Activated CD4-positive, alpha-beta memory T cell treated with anti-CD3 and anti-CD28 coated beads, Interleukin-2, amount 10 ng/mL, durations not matched to agents 7 days and 5 days (primary cell): ENCODE results near the gene ZNF618. TPM values are rescaled to one million over a fixed set of nuclear protein-coding genes. Genes with fewer than 3 reads are reported as not detected.

Source experiments
- CTCF ChIA-PET: fragments of 350-600 bp; sonication (Branson Sonifier 250); formaldehyde crosslinking; loops from one replicate; lab custom pipeline; 2021; ENCODE audit warnings: antibody characterized with exemption, inconsistent platforms; lab: Charles Lee
- POLR2A ChIA-PET: fragments of 350-600 bp; sonication (Branson Sonifier 250); formaldehyde crosslinking; loops from one replicate; lab custom pipeline; 2021; ENCODE audit warnings: antibody characterized with exemption; lab: Charles Lee
- DNase-seq: peaks from one replicate; pipeline ENCODE4 v3.0.0-alpha.2; 2020
- H3K27ac Mint-ChIP-seq: one replicate; pipeline ENCODE4 v1.8.0; 2021; ENCODE audit warnings: mild to moderate bottlenecking, mixed read lengths
- H3K27me3 Mint-ChIP-seq: one replicate; pipeline ENCODE4 v1.8.0; 2021; ENCODE audit warnings: mixed read lengths
- H3K36me3 Mint-ChIP-seq: one replicate; pipeline ENCODE4 v1.8.0; 2021; ENCODE audit warnings: low read depth, mixed read lengths
- H3K4me1 Mint-ChIP-seq: one replicate; pipeline ENCODE4 v1.8.0; 2021; ENCODE audit warnings: mixed read lengths
- H3K4me3 Mint-ChIP-seq: one replicate; pipeline ENCODE4 v1.8.0; 2021; ENCODE audit warnings: mild to moderate bottlenecking, mixed read lengths
- H3K9me3 Mint-ChIP-seq: one replicate; pipeline ENCODE4 v1.8.0; 2021; ENCODE audit warnings: mixed read lengths
- total RNA-seq, 2 experiments: library from RNA; stranded (reverse); gene quantifications; one replicate each; pipeline ENCODE4 v1.2.3, GENCODE V29; 2021

ZNF618 gene
- total RNA-seq, 2 experiments from 2014 or later = 0.15 to 0.25 TPM

DNA sequence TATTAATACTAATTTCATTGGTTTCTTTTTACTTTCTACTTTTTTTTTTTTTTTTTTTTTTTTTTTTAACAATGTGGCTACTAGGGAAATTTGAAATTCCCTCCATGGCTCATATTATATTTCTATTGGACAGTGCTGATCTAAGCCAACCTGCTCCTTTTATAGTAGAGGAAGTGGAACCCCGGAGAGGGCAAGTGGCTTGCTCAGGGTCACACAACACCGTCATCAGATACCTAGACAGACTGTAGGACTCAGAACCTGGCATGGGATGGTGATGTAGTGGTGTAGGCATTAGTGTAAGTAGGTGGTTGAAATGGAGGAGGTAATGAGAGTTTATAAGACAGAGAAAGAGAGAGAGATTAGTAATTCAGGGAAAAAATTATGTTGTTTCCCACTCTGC is 10.8 kb downstream of the ZNF618 start:
- DNase-seq = no peak
- Mint-ChIP-seq H3K27ac (no peak overlapping the region), H3K9me3 (no peaks in the 10 kb centered on the region), H3K4me3 (no peak overlapping the region), H3K36me3 (no peaks in the 10 kb centered on the region), H3K4me1 (peaks cover 15% of the 10 kb centered on the region), H3K27me3 (peaks cover 4% of the 10 kb centered on the region)
- POLR2A ChIA-PET = no interaction called here
- CTCF ChIA-PET = no interaction called here

DNA sequence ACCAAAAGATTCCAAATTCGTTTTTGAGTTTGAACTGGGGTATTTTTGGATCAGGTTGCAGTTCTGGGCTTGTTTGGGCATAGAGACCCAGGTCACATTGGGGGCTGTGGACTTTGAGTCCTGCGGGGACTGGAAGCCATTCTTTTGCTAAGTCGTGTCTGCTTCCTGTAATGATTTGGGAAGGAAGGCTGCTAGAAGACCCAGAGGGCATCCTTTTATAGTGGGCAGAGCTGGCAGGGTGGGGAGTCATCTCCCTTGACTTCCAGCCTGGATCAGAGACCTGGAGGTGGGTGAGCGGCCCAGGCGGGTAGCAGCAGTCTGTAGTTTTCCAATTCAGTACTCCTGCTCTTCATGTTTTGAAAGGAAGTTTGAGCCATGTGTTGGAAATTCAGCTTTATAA is 11.3 kb downstream of the ZNF618 start:
- no peak overlapping the region for H3K4me3 Mint-ChIP-seq
- no peak overlapping the region for H3K27ac Mint-ChIP-seq
- H3K36me3 Mint-ChIP-seq = no peaks in the 10 kb centered on the region
- DNase-seq = no peak
- H3K27me3 Mint-ChIP-seq = peaks cover 4% of the 10 kb centered on the region
- peaks cover 15% of the 10 kb centered on the region for H3K4me1 Mint-ChIP-seq
- ChIA-PET POLR2A (no interaction called here), CTCF (no interaction called here)
- no peaks in the 10 kb centered on the region for H3K9me3 Mint-ChIP-seq

GRCh38 chr9:113888336-113888735 is 12.2 kb downstream of the ZNF618 start:
- Mint-ChIP-seq H3K36me3 (no peaks in the 10 kb centered on the region), H3K4me3 (no peak overlapping the region), H3K9me3 (no peaks in the 10 kb centered on the region), H3K27ac (no peak overlapping the region), H3K4me1 (peaks cover 15% of the 10 kb centered on the region), H3K27me3 (peaks cover 7% of the 10 kb centered on the region)
- no peak for DNase-seq
- POLR2A ChIA-PET = no interaction called here
- CTCF ChIA-PET = no interaction called here

GRCh38 chr9:113888976-113889375 is 12.9 kb downstream of the ZNF618 start:
- Mint-ChIP-seq H3K4me1 (peaks cover 15% of the 10 kb centered on the region), H3K27ac (no peak overlapping the region), H3K4me3 (no peak overlapping the region), H3K9me3 (no peaks in the 10 kb centered on the region), H3K36me3 (no peaks in the 10 kb centered on the region), H3K27me3 (peaks cover 7% of the 10 kb centered on the region)
- CTCF ChIA-PET = no interaction called here
- DNase-seq = no peak
- POLR2A ChIA-PET = no interaction called here

DNA sequence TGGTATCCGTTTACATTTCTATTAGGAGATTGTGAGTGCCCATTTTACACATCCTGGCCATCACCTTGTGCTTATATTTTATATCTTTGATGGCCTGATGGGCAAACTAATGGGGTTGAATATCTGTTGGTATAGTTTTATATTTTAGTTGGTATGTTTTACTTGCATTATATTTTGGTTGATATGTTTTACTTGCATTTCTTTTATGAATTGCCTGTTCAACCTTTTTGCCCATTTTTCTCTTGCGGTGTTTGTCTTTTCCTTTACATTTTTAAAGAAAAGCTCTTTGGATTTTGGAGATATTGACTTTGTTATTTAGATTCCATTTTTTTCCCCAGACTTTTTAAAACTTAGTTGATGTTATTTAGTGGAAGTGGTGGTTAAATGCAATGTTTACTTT is 14.6 kb downstream of the ZNF618 start:
- H3K4me1 Mint-ChIP-seq = peaks cover 12% of the 10 kb centered on the region
- no peak for DNase-seq
- ChIA-PET POLR2A (no interaction called here), CTCF (no interaction called here)
- no peaks in the 10 kb centered on the region for H3K36me3 Mint-ChIP-seq
- no peak overlapping the region for H3K4me3 Mint-ChIP-seq
- peaks cover 9% of the 10 kb centered on the region for H3K27me3 Mint-ChIP-seq
- H3K27ac Mint-ChIP-seq = no peak overlapping the region
- no peaks in the 10 kb centered on the region for H3K9me3 Mint-ChIP-seq

DNA sequence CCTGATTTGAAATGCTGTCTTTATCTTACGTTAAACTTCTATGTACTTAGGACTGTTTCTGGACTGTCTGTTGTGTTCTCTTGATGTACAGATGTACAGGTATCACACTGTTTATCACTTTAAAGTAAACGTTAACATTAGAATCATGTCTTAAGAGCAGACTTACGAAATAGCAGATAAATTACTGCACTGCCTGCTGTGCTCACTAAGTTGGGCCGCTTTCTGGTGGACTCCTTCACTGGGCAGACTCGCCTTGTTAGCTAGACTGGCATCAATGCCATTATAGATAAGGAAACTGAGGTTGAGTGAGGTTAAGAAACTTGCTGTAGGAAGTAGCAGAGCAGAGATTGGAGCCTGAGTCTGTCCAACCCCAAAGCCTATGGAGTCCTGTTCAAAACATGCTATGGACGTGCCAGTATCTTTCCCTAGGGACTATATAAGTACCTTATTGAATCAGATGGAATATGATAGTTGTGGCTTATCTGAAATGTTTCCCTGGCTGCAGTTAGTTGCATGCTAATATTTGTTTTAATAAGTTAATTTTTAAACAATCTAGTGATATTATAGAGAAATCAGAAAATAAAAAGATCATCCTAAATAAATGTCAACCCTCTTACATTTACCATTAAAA is 16.9 kb downstream of the ZNF618 start:
- H3K4me1 Mint-ChIP-seq = no peaks in the 10 kb centered on the region
- no peak overlapping the region for H3K27ac Mint-ChIP-seq
- H3K36me3 Mint-ChIP-seq = no peaks in the 10 kb centered on the region
- ChIA-PET CTCF (no interaction called here), POLR2A (no interaction called here)
- H3K9me3 Mint-ChIP-seq = no peaks in the 10 kb centered on the region
- H3K27me3 Mint-ChIP-seq = peaks cover 9% of the 10 kb centered on the region
- H3K4me3 Mint-ChIP-seq = no peak overlapping the region
- no peak for DNase-seq

GRCh38 chr9:113894166-113894565 is 18.1 kb downstream of the ZNF618 start:
- Mint-ChIP-seq H3K9me3 (no peaks in the 10 kb centered on the region), H3K4me3 (no peak overlapping the region), H3K27me3 (peaks cover 9% of the 10 kb centered on the region), H3K4me1 (no peaks in the 10 kb centered on the region), H3K36me3 (no peaks in the 10 kb centered on the region), H3K27ac (no peak overlapping the region)
- DNase-seq = no peak
- CTCF ChIA-PET = no interaction called here
- POLR2A ChIA-PET = no interaction called here

DNA sequence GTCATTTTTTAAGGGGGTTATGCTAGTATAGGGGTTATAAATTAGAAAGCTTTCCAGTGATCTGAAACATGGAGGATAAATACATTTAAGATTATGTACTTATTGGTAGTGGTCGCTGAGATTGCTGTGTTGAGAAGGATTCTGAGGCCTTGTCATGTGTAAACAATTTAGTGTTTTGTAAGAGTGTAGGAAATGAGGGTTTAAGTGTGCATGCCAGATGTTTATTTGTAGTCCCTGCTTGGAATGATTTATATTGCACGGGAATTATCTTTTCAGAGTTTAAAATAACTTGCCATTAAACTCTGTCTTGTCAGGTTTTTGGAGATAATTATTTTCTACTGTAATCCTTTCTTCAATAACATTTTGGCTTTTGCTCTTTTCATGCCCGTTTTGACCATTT is 19.4 kb downstream of the ZNF618 start:
- DNase-seq = no peak
- ChIA-PET CTCF (no interaction called here), POLR2A (no interaction called here)
- H3K4me3 Mint-ChIP-seq = no peak overlapping the region
- H3K36me3 Mint-ChIP-seq = no peaks in the 10 kb centered on the region
- no peak overlapping the region for H3K27ac Mint-ChIP-seq
- peaks cover 9% of the 10 kb centered on the region for H3K27me3 Mint-ChIP-seq
- H3K9me3 Mint-ChIP-seq = no peaks in the 10 kb centered on the region
- no peaks in the 10 kb centered on the region for H3K4me1 Mint-ChIP-seq

GRCh38 chr9:113896713-113897112 is 20.6 kb downstream of the ZNF618 start:
- POLR2A ChIA-PET = no interaction called here
- CTCF ChIA-PET = no interaction called here
- Mint-ChIP-seq H3K27me3 (peaks cover 8% of the 10 kb centered on the region), H3K9me3 (no peaks in the 10 kb centered on the region), H3K4me1 (no peaks in the 10 kb centered on the region), H3K4me3 (no peak overlapping the region), H3K36me3 (no peaks in the 10 kb centered on the region), H3K27ac (no peak overlapping the region)
- DNase-seq = no peak

DNA sequence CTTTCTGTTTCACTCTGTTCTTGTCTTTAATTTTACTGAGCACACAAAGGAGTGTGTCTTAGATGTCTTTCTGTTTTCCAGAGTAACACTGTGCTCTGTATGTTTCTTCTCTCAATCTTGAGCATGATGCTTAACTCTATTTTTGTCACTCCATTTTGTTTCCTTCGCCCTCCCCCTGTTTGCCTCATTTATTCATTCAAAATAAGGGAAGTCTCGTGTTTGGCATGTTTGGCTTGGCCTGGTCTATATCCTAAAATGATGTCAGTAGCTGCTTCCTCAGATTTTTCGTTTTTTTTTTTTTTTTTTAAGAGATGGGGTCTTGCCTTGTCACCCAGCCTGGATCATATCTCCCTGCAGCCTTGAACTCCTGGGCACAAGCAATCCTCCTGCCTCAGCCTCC is 22.0 kb downstream of the ZNF618 start:
- Mint-ChIP-seq H3K9me3 (no peaks in the 10 kb centered on the region), H3K4me3 (no peak overlapping the region), H3K36me3 (no peaks in the 10 kb centered on the region), H3K4me1 (no peaks in the 10 kb centered on the region), H3K27ac (no peak overlapping the region), H3K27me3 (peaks cover 5% of the 10 kb centered on the region)
- ChIA-PET CTCF (interaction anchor here (0.7 kb wide), 1 partner anchor 21 kb away, joined by 5 read pairs; no protein-coding TSS in a partner anchor), POLR2A (no interaction called here)
- DNase-seq = no peak

GRCh38 chr9:113898596-113898995 is 22.5 kb downstream of the ZNF618 start:
- Mint-ChIP-seq H3K4me3 (no peak overlapping the region), H3K9me3 (no peaks in the 10 kb centered on the region), H3K27ac (no peak overlapping the region), H3K36me3 (no peaks in the 10 kb centered on the region), H3K4me1 (no peaks in the 10 kb centered on the region), H3K27me3 (peaks cover 5% of the 10 kb centered on the region)
- ChIA-PET CTCF (interaction anchor here (0.7 kb wide), 1 partner anchor 21 kb away, joined by 5 read pairs; no protein-coding TSS in a partner anchor), POLR2A (no interaction called here)
- DNase-seq = no peak

DNA sequence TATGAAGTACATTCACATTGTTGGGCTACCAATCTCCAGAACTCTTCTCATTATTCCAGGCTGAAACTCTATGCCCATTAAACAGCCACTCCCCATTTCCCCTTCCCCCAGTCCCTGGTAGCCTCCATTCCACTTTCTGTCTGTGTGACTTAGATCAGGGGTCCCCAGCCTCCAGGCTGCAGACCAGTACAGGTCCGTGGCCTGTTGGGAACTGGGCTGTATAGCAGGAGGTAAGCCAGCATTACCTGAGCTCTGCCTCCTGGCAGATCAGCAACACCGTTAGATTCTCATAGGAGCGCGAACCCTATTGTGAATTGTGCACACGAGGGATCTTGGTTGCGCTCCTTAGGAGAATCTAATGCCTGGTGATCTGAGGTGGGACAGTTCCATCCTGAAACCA is 23.1 kb downstream of the ZNF618 start:
- Mint-ChIP-seq H3K36me3 (no peaks in the 10 kb centered on the region), H3K27ac (no peak overlapping the region), H3K9me3 (no peaks in the 10 kb centered on the region), H3K4me1 (no peaks in the 10 kb centered on the region), H3K4me3 (no peak overlapping the region), H3K27me3 (peaks cover 5% of the 10 kb centered on the region)
- DNase-seq = no peak
- POLR2A ChIA-PET = no interaction called here
- CTCF ChIA-PET = no interaction called here

- DNase-seq = no peak
- Mint-ChIP-seq H3K27ac (no peak overlapping the region), H3K9me3 (no peaks in the 10 kb centered on the region), H3K27me3 (peaks cover 6% of the 10 kb centered on the region), H3K36me3 (no peaks in the 10 kb centered on the region), H3K4me1 (no peaks in the 10 kb centered on the region), H3K4me3 (no peak overlapping the region)
- ChIA-PET CTCF (no interaction called here), POLR2A (no interaction called here)
Observed at GRCh38 chr9:113901221-113901688, 25.1 kb downstream of the ZNF618 start.

DNA sequence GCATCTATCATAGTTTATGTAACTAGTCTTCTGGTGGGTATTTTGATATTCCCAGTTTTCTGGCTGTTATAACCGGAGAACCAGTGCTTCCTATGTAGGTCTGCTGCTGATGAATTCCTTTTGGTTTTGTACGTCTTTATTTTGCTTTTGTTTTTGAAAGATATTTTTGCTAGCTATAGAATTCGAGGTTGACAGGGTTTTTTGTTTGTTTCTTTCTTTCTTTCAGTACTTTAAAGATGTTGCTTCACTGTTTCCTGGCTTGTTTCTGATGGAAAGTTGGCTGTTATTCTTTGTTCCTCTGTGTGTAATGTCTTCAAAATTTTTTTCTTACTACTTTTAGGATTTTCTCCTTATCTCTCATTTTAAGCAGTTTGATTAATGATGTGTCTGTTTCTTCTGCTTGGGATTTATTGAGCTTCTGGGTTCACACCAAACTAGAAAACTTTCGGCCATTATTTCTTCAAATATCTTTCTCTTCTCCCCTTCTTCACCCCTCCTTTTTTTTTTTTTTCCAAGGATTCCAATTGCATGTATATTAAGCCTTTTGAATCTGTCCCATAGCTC is 27.5 kb downstream of the ZNF618 start:
- H3K4me3 Mint-ChIP-seq = no peak overlapping the region
- CTCF ChIA-PET = no interaction called here
- no peaks in the 10 kb centered on the region for H3K4me1 Mint-ChIP-seq
- DNase-seq = no peak
- H3K27me3 Mint-ChIP-seq = peaks cover 6% of the 10 kb centered on the region
- no peak overlapping the region for H3K27ac Mint-ChIP-seq
- no peaks in the 10 kb centered on the region for H3K9me3 Mint-ChIP-seq
- POLR2A ChIA-PET = no interaction called here
- no peaks in the 10 kb centered on the region for H3K36me3 Mint-ChIP-seq
